Activated CD4-positive, alpha-beta T cell treated with anti-CD3 and anti-CD28 coated beads, Interleukin-2, amount 50 U/mL, for 4 hours (primary cell): Measurements from ENCODE around the gene SLC25A3.
A peak's percentile ranks its signal among the peaks of the same experiment; 100 is the strongest.
"Not testable (repeated sequence)": the region's sequence is repeated elsewhere in the genome, so short reads cannot be mapped to it uniquely, and the experiment has no call there.

Experiments used
- DNase-seq, 2 experiments: peaks; one replicate each; pipeline ENCODE4 v3.0.0-alpha.2; 2020

The SLC25A3 gene

GRCh38 chr12:98593351-98594049 lies at the start of gene SLC25A3:
Gene SLC25A3, plus strand, starts transcription at chr12:98593686. Its CDS starts 293 bp downstream, at chr12:98593979.
- peak; percentile 91 to 94 for DNase-seq

- DNase-seq, result no peak
These were observed 49.8 kb upstream of the SLC25A3 start for GRCh38 chr12:98543701-98544100.

GRCh38 chr12:98544751-98545150 lies 48.7 kb upstream of the SLC25A3 start:
- DNase-seq, result no peak

- no peak for DNase-seq
These were observed 43.9 kb upstream of the SLC25A3 start for GRCh38 chr12:98549371-98550110.

- DNase-seq, result no peak
These were observed 41.7 kb upstream of the SLC25A3 start for GRCh38 chr12:98551787-98552186.

GRCh38 chr12:98558097-98558496 lies 35.4 kb upstream of the SLC25A3 start:
- DNase-seq, result not testable (repeated sequence)

- DNase-seq, result no peak
These were observed 33.8 kb upstream of the SLC25A3 start for GRCh38 chr12:98559666-98560065.

- no peak for DNase-seq
These were observed 31.6 kb upstream of the SLC25A3 start for GRCh38 chr12:98561846-98562245.

- DNase-seq, result no peak
These were observed 21.5 kb upstream of the SLC25A3 start for GRCh38 chr12:98572010-98572409.

- DNase-seq, result no peak
These were observed 19.4 kb upstream of the SLC25A3 start for GRCh38 chr12:98574110-98574509.

GRCh38 chr12:98575013-98575412 lies 18.5 kb upstream of the SLC25A3 start:
- DNase-seq, result no peak

GRCh38 chr12:98576795-98577194 lies 16.7 kb upstream of the SLC25A3 start:
- DNase-seq, result not testable (repeated sequence)

GRCh38 chr12:98578392-98578791 lies 15.1 kb upstream of the SLC25A3 start:
- DNase-seq, result no peak

- DNase-seq, result no peak
These were observed 14.7 kb upstream of the SLC25A3 start for GRCh38 chr12:98578821-98579220.

GRCh38 chr12:98579347-98579746 lies 14.1 kb upstream of the SLC25A3 start:
- DNase-seq, result no peak

- DNase-seq, result no peak
These were observed 13.7 kb upstream of the SLC25A3 start for GRCh38 chr12:98579835-98580234.

- no peak for DNase-seq
These were observed 12.8 kb upstream of the SLC25A3 start for GRCh38 chr12:98580695-98581094.

- no peak for DNase-seq
These were observed 12.4 kb upstream of the SLC25A3 start for GRCh38 chr12:98581101-98581500.

- DNase-seq, result no peak
These were observed 11.4 kb upstream of the SLC25A3 start for GRCh38 chr12:98582093-98582492.

GRCh38 chr12:98587084-98587483 lies 6.4 kb upstream of the SLC25A3 start:
- DNase-seq, result no peak

- DNase-seq, result no peak
These were observed 2.3 kb upstream of the SLC25A3 start for GRCh38 chr12:98591209-98591608.

GRCh38 chr12:98592825-98593322 lies 612 bp upstream of the SLC25A3 start:
- no peak for DNase-seq

GRCh38 chr12:98594050-98594835 lies 757 bp downstream of the SLC25A3 start:
- DNase-seq, result peak in 1 of 2 experiments; percentile 18
